Breast epithelium (tissue), 3 donors: ENCODE measurements around the gene ATP2B2.

Experiments used
- CTCF ChIP-seq, 3 donors: fragments of 450-650 bp; IDR thresholded peaks; one replicate each; pipeline ENCODE4 v1.5.1; 2016 to 2017; ENCODE audit warnings: antibody characterized with exemption in 3 of 3, mild to moderate bottlenecking in 3 of 3, moderate library complexity in 3 of 3
- POLR2AphosphoS5 ChIP-seq, 3 donors: sonication (generic); formaldehyde crosslinking; IDR thresholded peaks; one replicate each; pipeline ENCODE4 v1.6.1; 2017; ENCODE audit warnings: antibody characterized with exemption in 3 of 3

- TF ChIP-seq POLR2AphosphoS5 (IDR thresholded peaks at IDR 0.05) (no peak), CTCF (IDR thresholded peaks at IDR 0.05) (no peak)
Observed at GRCh38 chr3:10357592-10358308, 147.6 kb downstream of the ATP2B2 start.
